Right hindlimb (tissue), 1 donor: ENCODE data around the gene BRPF3.
A peak's percentile ranks its signal among the peaks of the same experiment; 100 is the strongest.

Experiments used
- DNase-seq: peaks from one replicate; pipeline ENCODE4 v3.0.0-alpha.2; 2018

Gene BRPF3

GRCh38 chr6:36235309-36235708 lies 38.8 kb downstream of the BRPF3 start:
- no peak for DNase-seq

- DNase-seq, result no peak
Observed at GRCh38 chr6:36235862-36236261, 39.3 kb downstream of the BRPF3 start.

GRCh38 chr6:36239774-36240173 lies 43.2 kb downstream of the BRPF3 start:
- no peak for DNase-seq

- no peak for DNase-seq
Observed at GRCh38 chr6:36241728-36242127, 45.2 kb downstream of the BRPF3 start.

- DNase-seq, result no peak
Observed at GRCh38 chr6:36242161-36242560, 45.6 kb downstream of the BRPF3 start.

- no peak for DNase-seq
Observed at GRCh38 chr6:36242626-36243025, 46.1 kb downstream of the BRPF3 start.

- DNase-seq, result no peak
Observed at GRCh38 chr6:36243562-36244212, 47.1 kb downstream of the BRPF3 start.

- no peak for DNase-seq
Observed at GRCh38 chr6:36244641-36245280, 48.2 kb downstream of the BRPF3 start.

GRCh38 chr6:36245572-36246061 lies 49.1 kb downstream of the BRPF3 start:
- no peak for DNase-seq

GRCh38 chr6:36246506-36247268 lies 50.1 kb downstream of the BRPF3 start:
- no peak for DNase-seq

- DNase-seq, result peak; percentile 46
Observed at GRCh38 chr6:36247693-36248092, 51.1 kb downstream of the BRPF3 start.

GRCh38 chr6:36248980-36249379 lies 52.4 kb downstream of the BRPF3 start:
- no peak for DNase-seq

- no peak for DNase-seq
Observed at GRCh38 chr6:36249536-36249935, 53.0 kb downstream of the BRPF3 start.

GRCh38 chr6:36252005-36252404 lies 55.5 kb downstream of the BRPF3 start:
- no peak for DNase-seq

- DNase-seq, result no peak
Observed at GRCh38 chr6:36263390-36264000, 67.0 kb downstream of the BRPF3 start.

GRCh38 chr6:36265744-36266143 lies 69.2 kb downstream of the BRPF3 start:
- DNase-seq, result no peak

- DNase-seq, result no peak
Observed at GRCh38 chr6:36266913-36267644, 70.5 kb downstream of the BRPF3 start.

GRCh38 chr6:36267731-36268477 lies 71.4 kb downstream of the BRPF3 start:
- no peak for DNase-seq

GRCh38 chr6:36268478-36269275 lies 72.1 kb downstream of the BRPF3 start:
- DNase-seq, result peak; percentile 63

- no peak for DNase-seq
Observed at GRCh38 chr6:36269834-36270705, 73.5 kb downstream of the BRPF3 start, which contains the start of gene PNPLA1. Gene PNPLA1, plus strand, starts transcription at chr6:36270060. Its CDS starts 400 bp downstream, at chr6:36270460.
